Neural progenitor cell (in vitro differentiated cells): ENCODE results near the gene SHROOM3.

Source experiments
- EZH2 ChIP-seq: fragments of 200-600 bp; sonication (generic); IDR thresholded peaks from 2 replicates; pipeline ENCODE4 v1.6.1; 2017; ENCODE audit warnings: antibody characterized with exemption, mild to moderate bottlenecking, moderate library complexity
- TF ChIP-seq, protein P1 (sequence below): fragments of 200-600 bp; sonication (generic); IDR thresholded peaks from 2 replicates; pipeline ENCODE4 v1.5.1; 2017; ENCODE audit warnings: antibody characterized with exemption, mild to moderate bottlenecking

DNA sequence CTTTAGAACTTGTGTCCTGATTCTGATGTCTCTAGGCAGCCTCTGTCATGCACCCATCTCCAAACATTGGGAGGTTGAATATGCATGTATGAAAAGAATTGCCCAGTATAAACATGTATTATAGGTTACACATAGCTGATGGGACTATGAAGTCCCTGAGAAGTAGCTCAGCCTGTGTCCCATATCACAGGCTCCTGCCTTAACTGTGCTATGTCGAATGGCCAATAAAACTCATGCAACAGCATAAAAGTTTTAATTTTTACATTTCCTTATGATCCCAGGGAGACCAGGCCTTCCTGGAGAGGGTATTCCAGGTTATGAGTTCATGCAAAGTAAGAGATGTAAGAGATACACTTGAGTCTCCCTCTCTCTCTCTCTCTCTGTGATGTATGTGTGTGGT lies 217.4 kb downstream of the SHROOM3 start:
- TF ChIP-seq, protein P1, sequence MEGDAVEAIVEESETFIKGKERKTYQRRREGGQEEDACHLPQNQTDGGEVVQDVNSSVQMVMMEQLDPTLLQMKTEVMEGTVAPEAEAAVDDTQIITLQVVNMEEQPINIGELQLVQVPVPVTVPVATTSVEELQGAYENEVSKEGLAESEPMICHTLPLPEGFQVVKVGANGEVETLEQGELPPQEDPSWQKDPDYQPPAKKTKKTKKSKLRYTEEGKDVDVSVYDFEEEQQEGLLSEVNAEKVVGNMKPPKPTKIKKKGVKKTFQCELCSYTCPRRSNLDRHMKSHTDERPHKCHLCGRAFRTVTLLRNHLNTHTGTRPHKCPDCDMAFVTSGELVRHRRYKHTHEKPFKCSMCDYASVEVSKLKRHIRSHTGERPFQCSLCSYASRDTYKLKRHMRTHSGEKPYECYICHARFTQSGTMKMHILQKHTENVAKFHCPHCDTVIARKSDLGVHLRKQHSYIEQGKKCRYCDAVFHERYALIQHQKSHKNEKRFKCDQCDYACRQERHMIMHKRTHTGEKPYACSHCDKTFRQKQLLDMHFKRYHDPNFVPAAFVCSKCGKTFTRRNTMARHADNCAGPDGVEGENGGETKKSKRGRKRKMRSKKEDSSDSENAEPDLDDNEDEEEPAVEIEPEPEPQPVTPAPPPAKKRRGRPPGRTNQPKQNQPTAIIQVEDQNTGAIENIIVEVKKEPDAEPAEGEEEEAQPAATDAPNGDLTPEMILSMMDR = no peak
- TF ChIP-seq EZH2 = no peak
